GM03348 (cell line): ENCODE results near the gene PPTC7.
"Not testable (repeated sequence)": the region's sequence is repeated elsewhere in the genome, so short reads cannot be mapped to it uniquely, and the experiment has no call there.

Source experiments
- DNase-seq: peaks from one replicate; pipeline ENCODE4 v3.0.0; 2012; ENCODE audit warnings: low spot score

The PPTC7 gene

DNA sequence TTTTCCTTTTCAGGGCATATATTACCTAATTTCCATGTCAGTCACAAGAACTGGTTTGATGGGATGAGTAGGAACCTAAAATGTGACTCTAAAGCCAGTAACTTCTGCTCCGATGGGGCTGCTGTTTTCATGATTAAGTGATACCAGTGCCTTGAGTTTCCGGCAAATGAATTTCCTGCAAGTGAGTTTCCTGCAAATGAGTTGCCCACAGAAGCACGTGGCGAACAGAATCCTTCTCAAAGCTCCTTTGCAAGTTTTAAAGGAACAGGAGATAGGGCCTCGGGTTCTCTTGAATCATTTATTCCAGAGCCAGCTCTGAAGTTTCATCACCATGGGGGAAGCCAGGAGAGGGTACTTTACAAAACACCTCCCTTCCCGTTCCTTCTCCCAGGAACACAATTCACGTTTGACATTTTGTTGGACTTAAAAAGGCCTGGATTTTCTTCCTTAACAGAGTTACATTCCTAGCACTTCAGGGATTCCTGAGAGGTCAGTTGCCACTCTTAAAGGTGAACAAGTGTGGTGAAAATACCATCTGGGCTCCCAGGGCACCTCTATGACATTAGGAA lies 2.2 kb upstream of the PPTC7 start:
- no peak for DNase-seq

DNA sequence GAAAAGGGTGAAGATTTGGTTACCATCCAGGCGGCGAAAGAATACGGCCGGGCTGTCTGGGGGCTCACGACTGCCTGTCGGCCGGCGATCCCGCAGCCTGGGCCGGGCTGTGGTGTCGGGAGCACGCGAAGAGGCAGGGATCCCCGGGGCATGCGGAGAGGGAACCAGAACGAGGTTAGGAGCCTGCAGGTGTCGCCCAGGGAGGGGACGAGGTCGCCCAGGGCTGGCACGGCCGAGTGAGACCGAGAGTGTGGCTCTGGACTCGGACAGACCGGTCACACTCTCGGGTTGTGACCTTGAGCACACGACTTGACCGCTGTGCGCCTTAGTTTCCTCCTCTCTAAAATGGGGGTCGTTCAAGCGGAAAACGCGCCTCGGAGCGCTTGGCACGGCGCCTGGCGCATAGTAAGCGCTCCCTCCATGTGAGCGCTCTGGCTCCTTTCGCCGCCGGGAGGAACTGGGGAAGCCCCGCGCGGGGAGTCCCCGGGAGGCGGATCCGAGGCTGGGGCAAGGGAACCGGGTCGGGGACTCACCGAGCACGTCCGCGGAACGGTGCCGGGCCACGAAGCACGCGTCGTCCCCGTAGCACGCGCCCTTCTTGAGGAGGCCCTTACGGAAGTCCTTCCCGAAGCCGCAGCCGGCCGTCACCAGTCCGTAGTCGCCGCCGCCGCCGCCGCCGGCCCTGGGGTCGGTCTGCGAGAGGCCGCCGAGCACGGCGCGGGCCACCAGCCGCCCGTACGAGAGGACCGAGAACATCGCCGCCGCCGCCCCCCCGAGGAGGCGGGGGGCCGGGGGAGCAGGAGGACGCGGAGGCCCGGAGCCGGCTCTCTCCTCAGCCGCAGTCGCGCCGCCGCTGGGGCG lies 612 bp downstream of the PPTC7 start:
- DNase-seq, result peak; percentile 70

DNA sequence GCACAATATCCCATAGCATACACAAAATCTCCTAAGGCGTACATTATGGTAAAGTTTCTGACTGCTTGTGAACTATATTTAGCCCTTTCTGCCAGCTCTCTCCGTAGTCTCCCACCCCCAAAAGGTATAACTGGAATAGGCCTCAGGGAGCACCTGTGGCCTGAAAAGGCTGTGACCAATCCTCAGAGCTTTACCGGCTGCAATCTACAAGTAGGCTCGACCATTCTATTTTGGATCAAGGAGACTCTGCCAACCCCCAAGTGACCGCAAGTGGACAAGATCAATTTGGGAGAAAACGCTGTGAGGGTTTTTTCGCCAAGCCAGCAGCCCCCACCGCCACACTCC lies 1.2 kb downstream of the PPTC7 start:
- peak; percentile 6 for DNase-seq

DNA sequence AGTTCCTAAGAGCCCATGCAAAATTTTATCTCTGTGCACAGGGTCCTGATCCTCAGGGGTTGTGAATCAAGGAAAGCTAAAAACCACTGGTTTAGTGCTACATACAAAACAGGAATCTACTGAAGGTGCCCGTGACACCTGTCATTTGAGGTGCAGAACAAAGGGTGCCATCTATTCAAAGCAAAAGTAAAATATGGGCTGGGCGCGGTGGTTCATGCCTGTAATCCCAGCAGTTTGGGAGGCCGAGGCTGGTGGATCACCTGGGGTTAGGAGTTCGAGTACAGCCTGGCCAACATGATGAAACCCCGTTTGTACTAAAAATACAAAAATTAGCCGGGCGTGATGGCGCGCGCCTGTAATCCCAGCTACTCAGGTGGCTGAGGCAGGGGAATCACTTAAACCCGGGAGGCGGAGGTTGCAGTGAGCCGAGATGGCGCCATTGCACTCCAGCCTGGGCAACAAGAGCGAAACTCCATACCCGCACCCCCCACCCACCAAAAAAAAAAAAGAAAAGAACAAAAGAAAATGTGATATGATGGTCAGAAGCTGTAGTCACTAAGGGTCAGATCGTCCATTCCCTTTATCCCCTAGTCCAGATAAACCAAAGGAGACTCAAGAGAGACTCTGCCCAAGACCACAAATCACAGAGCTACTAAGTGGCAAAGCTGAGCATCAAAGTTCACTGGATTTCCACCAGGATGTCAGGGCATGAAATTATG lies 3.4 kb downstream of the PPTC7 start:
- DNase-seq, result no peak

DNA sequence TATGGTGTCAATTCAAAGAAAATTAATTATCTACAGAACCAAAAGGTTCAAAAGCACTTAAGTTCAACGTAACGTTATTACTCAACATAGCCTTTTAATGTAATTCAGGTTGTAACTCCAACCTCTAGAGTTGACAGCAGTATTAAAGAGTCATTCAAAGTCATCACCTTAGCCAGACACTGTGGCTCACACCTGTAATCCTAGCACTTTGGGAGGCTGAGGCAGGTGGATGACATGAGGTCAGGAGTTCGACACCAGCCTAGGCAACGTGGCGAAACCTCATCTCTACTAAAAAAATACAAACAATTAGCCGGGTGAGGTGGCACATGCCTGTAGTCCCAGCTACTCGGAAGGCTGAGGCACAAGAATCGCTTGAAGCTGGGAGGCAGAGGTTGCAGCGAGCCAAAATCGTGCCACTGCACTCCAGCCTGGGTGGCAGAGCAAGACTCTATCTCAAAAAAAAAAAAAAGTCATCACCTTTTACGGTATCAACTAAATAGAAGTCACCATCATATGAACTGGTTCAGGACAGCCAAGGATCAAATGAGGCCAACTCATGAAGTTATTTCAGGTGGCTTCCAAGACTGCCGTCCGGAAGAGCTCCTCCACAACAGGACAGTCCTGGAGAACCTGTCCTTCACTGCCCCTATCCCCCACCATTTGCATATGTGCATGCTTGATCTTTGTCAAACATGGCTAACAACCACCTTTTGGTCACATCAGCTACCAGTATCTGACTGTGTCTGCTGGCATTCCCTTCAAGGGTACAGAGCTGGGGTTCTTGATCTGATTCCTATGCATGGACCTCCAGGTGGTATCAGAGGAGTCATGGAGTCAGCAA lies 4.2 kb downstream of the PPTC7 start:
- DNase-seq, result no peak

DNA sequence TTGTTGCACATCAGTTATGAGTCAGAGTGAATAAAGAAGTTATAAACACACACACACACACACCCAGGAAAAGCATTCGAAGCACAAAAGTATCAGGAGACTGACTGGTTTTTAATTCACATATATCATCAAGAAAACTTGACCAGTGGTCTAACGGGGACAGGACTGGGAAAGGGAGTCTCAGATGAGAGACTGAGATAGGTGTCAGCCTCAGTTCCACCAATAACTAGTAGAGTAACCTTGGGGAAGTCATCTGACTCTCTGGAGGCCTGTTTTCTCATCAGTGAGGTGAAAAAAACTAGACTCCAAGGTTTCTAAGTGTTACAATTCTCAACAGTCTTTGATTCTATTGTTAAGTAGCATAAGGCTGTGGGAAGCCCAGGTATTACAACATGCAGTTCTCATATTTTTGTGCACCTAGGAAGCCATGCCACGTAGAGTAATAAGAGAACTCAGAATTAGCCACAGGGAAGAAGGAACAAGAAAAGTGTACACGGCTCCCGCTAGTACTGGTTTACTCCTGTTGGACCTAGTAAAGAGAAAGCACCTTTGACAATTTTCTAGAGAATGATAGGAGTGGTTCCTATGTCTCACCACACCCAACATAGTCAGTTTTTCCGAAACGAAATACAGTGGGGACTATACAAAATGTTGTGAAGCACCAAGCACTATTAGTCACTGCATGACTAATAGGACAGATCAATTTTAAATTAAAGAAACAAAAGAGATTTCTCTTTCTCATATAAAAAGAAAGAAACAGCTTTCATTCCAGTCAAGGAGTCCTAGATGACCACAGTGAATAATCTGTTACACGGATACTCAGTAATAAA lies 5.0 kb downstream of the PPTC7 start:
- peak; percentile 55 for DNase-seq

DNA sequence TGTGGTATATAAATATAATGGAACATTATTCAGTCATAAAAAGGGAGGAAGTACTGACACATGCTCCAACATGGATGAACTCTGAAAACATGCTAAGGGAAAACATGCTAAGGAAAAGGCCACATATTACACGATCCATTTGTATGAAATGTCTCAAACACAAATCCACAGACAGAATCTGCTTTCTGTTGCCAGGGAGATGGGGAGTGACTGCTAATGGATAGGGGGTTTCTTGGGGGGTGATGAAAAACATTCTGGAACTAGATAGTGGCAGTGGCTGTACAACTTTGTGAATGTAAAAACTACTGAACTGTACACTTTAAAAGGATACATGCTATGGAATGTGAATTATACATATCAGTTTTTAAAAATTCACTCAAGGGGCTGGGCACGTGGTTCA lies 6.6 kb downstream of the PPTC7 start:
- no peak for DNase-seq

DNA sequence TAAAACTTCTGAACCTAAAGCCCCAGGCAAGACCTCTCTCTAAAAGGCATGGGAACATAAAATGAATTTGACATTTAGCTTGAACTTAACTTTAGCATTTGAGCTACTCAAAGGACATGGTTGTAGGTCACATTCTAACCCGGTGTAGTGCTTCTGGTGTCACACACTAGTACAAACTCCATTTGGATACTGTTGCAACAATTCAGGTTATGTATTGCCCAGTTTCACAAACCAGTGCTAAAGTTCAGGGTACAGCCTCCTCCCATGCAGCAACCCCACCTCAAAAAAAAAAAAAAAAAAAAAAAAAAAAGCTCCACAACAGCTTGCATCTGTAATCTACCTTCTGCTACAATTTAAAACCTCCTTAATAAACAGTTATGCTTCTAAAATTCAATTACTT lies 7.8 kb downstream of the PPTC7 start:
- DNase-seq, result no peak

DNA sequence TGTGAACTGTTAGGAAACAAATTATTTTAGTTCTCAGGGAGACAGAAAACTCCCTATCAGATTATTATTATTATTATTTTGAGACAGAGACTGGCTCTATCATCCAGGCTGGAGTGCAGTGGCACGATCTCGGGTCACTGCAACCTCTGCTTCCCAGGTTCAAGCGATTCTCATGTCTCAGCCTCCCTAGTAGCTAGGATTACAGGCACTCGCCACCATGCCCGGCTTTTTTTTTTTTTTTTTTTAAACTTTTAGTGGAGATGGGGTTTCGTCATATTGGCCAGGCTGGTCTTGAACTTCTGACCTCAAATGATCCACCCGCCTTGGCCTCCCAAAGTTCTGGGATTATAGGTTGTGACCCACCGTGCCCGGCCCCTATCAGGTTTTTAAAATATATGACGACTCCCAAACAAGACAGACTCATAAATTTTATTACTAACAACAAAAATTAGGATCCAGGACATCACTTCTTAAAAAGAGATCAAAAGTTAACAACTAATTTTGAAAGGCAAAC lies 8.3 kb downstream of the PPTC7 start:
- not testable (repeated sequence) for DNase-seq

DNA sequence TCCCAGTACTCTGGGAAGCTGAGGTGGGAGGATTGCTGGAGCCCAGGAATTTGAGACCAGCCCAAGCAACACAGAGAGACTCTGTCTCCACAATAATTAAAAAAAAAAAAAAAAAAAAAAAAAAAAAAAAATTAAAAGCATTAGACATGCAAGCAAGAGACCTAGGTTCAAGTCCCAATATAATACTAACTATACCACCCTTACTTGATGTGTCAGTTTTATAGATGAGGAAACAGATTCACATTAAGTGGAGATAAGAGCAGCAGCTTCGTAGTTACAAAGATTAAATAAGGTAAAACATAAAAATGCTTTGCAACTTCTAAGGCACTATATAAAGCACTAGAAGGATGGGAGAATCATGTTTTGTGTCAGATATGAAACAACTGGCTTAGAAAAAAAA lies 9.1 kb downstream of the PPTC7 start:
- DNase-seq, result no peak

DNA sequence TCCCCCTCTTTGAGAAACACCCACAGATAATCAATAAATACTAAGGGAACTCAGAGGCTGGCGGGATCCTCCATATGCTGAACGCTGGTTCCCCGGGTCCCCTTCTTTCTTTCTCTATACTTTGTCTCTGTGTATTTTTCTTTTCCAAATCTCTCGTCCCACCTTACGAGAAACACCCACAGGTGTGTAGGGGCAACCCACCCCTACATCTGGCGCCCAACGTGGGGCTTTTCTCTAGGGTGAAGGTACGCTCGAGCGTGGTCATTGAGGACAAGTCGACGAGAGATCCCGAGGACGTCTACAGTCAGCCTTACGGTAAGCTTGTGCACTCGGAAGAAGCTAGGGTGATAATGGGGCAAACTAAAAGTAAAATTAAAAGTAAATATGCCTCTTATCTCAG lies 12.3 kb downstream of the PPTC7 start:
- not testable (repeated sequence) for DNase-seq

DNA sequence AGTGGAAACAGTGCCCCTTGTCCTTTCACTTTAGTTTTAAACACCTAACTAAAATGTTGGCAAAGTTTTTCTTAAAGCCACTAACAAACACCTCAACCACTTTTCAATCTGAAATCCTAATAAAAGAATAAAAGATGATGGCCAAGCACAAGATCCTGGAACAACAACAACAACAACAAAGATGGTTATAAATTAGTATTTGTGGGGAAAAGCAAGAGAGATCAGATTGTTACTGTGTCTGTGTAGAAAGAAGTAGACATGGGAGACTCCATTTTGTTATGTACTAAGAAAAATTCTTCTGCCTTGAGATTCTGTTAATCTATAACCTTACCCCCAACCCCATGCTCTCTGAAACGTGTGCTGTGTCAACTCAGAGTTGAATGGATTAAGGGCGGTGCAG lies 13.3 kb downstream of the PPTC7 start:
- not testable (repeated sequence) for DNase-seq

DNA sequence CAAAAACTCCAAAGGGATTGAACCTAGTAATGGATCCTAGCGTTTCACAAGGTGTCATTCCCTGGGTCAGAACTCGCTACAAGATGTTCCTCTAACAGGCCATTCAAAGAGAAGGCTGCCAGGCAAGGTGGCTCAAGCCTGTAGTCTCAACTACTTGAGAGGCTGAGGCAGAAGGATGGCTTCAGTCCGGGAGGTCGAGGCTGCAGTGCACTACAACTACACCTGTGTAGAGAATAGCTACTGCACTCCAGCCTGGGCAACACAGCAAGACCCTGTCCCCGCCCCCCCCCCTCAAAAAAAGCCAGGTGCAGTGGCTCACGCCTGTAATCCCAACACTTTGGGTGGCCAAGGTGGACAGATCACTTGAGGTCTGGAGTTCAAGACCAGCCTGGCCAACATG lies 14.4 kb downstream of the PPTC7 start:
- DNase-seq, result no peak

DNA sequence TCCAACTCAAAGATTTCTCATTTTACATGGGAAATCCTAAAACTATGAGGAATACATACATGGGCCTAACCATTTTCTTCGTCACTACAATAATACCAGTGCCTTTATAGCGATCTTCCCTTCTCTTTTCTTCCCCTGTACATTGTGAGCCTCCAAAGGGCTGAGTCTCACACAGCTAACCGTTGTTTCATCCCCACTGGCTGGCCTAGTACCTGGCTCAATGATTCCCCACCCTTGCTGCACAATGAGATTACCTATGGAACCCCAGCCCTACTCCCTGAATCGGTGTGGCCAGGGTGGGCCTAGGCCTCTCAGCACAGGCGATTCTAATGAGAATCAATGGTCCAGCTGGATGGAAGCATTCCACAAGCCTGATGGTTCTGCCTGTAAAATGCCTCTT lies 16.1 kb downstream of the PPTC7 start:
- DNase-seq, result no peak

DNA sequence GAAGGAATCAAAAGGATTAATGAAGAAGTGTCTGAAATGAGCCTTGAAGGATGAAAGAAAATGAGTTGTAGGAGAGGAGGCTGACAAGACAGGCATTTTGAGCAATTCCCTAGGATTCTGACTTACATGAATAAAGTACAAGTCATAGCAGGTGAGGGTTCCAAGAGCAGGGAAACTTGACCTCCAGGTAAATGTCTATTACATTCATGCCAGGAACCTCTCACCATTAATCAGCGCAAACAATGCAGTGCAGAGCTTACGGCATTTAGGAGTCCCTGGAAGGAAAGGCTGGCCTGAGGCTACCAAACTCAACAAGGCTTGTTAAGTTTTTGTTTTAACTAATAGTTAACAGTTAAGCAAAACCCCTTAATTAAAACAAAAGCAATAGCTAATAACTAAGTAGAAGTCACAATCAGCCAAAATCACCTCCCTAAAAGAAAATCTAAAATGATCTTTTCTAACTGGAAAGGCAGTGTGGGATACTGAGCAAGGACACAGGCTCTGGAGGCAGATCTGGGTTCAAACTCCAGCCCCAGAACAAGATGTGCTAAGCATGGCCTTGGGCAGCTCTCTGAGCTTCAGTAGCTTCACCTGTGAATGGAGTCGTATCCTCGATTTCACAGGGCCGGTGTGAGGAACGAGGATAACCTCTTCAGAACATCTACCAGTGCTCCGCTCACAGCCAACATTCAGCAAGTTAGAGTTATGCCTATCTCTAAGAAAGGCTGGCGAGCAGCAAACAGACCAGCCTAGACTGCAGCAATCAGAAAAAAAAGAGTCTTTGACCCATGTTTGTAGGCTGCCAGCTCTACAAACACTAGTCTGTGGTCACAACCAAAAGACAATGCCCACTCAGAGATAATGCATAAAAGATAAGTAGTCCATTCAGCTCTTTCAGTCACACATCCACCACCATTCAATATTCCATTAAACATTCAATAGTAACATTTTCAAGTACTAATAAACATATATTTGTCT lies 16.9 kb downstream of the PPTC7 start:
- no peak for DNase-seq

DNA sequence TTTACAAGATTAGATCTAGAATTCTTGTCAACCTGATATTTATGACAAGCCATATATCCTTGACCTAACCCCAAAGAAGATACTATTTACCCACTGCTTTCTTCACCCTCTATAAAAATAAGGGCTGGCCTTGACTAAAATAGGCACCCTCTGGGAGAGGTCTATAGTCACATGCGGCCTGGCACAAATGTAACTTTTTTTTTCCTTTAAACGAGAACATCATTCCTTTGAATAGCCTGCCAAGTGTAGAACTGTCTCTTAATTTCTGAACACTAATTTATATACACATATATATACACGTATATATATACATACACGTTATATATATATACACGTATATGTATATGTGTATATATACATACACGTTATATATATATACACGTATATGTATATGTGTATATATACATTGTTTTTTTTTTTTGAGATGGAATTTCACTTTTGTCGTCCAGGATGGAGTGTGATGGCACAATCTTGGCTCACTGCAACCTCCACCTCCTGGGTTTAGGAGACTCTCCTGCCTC lies 18.6 kb downstream of the PPTC7 start:
- no peak for DNase-seq

DNA sequence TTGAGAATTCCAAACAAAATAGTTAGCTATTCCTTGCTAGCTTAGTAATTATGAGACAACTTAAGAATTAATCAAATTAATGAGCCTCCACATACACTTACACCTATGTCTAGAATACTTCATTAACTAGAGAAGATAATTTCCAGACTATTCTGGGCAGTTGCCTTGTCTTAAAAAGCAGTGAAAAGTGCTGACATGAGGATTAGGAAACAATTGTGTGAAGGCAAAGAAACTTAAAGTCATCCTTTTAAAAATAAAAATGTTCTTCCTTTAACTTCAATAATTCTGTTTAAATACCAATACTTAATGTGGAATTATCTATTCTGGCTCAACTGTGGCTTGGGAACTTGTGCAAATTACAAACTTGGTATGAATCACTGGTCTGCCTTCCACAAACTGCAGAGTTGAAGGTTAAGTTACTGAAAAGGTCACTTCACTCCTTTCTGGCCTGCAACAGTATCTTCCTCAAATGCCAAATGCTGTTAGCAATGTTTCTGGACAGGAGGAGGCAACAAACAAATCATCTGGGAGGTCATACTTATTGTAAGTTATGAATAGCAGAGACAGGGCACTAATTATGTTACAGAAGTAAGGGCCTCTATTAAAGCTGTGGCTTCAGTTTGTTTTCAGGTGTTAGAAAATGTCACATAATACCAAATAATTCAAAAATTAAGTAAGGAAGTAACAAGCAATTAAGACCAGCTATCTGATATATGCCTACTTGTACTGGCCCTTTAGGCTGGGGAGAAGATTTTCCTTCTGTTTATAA lies 19.2 kb downstream of the PPTC7 start:
- peak; percentile 39 for DNase-seq

DNA sequence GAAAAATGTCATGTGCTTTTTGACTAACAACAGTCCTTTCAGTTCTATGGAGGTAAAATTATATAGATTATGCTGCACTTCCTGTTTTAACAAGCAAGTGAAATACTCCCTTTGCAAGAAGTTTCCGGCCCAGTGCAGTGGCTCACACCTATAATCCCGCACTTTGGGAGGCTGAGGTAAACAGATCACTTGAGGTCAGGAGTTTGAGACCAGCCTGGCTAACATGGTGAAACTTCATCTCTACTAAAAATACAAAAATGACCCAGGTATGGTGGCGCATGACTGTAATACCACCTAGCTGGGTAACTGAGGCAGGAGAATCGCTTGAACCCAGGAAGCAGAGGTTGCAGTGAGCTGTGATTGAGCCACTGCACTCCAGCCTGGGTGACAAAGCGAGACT lies 20.7 kb downstream of the PPTC7 start:
- not testable (repeated sequence) for DNase-seq
